ENCODE data around the gene CDH23. TPM values are rescaled to one million over a fixed set of nuclear protein-coding genes. Genes with fewer than 3 reads are reported as not detected.

Gene CDH23
- total and polyA plus RNA-seq, 2 experiments from 2014 or later = 0.30 to 1.5 TPM

- H3K4me1 ChIP-seq (ENCODE audit: insufficient read depth) = no peaks in the 10 kb centered on the region
- H3K4me2 ChIP-seq = no peak overlapping the region
- H3K27me3 ChIP-seq = no peaks in the 10 kb centered on the region
- H3K79me2 ChIP-seq = no peaks in the 10 kb centered on the region
- H4K20me1 ChIP-seq (ENCODE audit: insufficient read depth, poor library complexity, severe bottlenecking) = no peaks in the 10 kb centered on the region
- DNase-seq (ENCODE audit: low spot score) = no peak
- no peaks in the 10 kb centered on the region for H3K36me3 ChIP-seq (replicated peaks; ENCODE audit: insufficient read depth, low read depth)
- no peak overlapping the region for H3K27ac ChIP-seq
- H3K9me2 ChIP-seq (replicated peaks; ENCODE audit: insufficient read depth) = no peaks in the 10 kb centered on the region
- TF ChIP-seq CTCF (IDR thresholded peaks at IDR 0.05; ENCODE audit: poor library complexity) (no peak), EZH2 (IDR thresholded peaks at IDR 0.05; ENCODE audit: borderline replicate concordance) (no peak), EZH2phosphoT487 (IDR thresholded peaks at IDR 0.05; ENCODE audit: low read depth, severe bottlenecking, unreplicated experiment) (no peak)
- H2AFZ ChIP-seq = no peak overlapping the region
- no peaks in the 10 kb centered on the region for H3K9me3 ChIP-seq (ENCODE audit: low read depth)
- no peak overlapping the region for H3K4me3 ChIP-seq
- 91% methylated on average over 16 of the region's 17 CpGs for WGBS (ENCODE audit: low lambda C conversion rate, missing lambda C conversion rate)
These were observed 387.4 kb downstream of the CDH23 start for GRCh38 chr10:71783917-71784678.

GRCh38 chr10:71784679-71785272 lies 388.1 kb downstream of the CDH23 start:
- no peaks in the 10 kb centered on the region for H3K27me3 ChIP-seq
- H4K20me1 ChIP-seq (ENCODE audit: insufficient read depth, poor library complexity, severe bottlenecking) = no peaks in the 10 kb centered on the region
- H3K27ac ChIP-seq = no peak overlapping the region
- no peak overlapping the region for H3K4me2 ChIP-seq
- 91% methylated on average over 18 of the region's 18 CpGs for WGBS (ENCODE audit: low lambda C conversion rate, missing lambda C conversion rate)
- TF ChIP-seq EZH2 (IDR thresholded peaks at IDR 0.05; ENCODE audit: borderline replicate concordance) (no peak), EZH2phosphoT487 (IDR thresholded peaks at IDR 0.05; ENCODE audit: low read depth, severe bottlenecking, unreplicated experiment) (no peak), CTCF (IDR thresholded peaks at IDR 0.05; ENCODE audit: poor library complexity) (no peak)
- no peak overlapping the region for H2AFZ ChIP-seq
- no peaks in the 10 kb centered on the region for H3K36me3 ChIP-seq (replicated peaks; ENCODE audit: insufficient read depth, low read depth)
- no peaks in the 10 kb centered on the region for H3K9me3 ChIP-seq (ENCODE audit: low read depth)
- no peak for DNase-seq (ENCODE audit: low spot score)
- H3K4me1 ChIP-seq (ENCODE audit: insufficient read depth) = no peaks in the 10 kb centered on the region
- no peak overlapping the region for H3K4me3 ChIP-seq
- no peaks in the 10 kb centered on the region for H3K79me2 ChIP-seq
- no peaks in the 10 kb centered on the region for H3K9me2 ChIP-seq (replicated peaks; ENCODE audit: insufficient read depth)

DNA sequence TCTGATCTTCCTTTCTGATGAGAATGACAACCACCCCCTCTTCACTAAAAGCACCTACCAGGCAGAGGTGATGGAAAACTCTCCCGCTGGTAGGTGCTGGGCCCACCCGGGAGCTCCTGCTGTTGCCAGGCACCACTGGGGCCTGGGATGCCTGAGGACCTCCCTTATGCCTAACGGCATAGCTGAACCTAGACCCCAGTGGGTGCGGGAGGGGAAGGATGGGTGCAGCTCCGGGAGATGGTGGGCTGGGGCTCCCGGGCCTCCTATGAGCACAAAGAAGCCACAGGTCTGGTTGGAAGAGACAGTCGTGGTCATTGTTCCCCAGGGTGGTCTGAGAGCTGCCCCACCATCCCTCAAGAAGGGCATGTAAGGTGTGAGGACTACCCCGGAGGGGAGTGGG lies 392.2 kb downstream of the CDH23 start:
- Histone ChIP-seq H3K36me3 (replicated peaks; ENCODE audit: insufficient read depth, low read depth) (no peaks in the 10 kb centered on the region), H3K4me3 (no peak overlapping the region), H3K27ac (no peak overlapping the region), H3K9me2 (replicated peaks; ENCODE audit: insufficient read depth) (no peaks in the 10 kb centered on the region), H3K79me2 (no peaks in the 10 kb centered on the region), H2AFZ (no peak overlapping the region), H4K20me1 (ENCODE audit: insufficient read depth, poor library complexity, severe bottlenecking) (no peaks in the 10 kb centered on the region), H3K27me3 (no peaks in the 10 kb centered on the region), H3K9me3 (ENCODE audit: low read depth) (no peaks in the 10 kb centered on the region), H3K4me1 (ENCODE audit: insufficient read depth) (no peaks in the 10 kb centered on the region), H3K4me2 (no peak overlapping the region)
- 84% methylated on average over 8 of the region's 8 CpGs for WGBS (ENCODE audit: low lambda C conversion rate, missing lambda C conversion rate)
- DNase-seq (ENCODE audit: low spot score) = no peak
- TF ChIP-seq EZH2phosphoT487 (IDR thresholded peaks at IDR 0.05; ENCODE audit: low read depth, severe bottlenecking, unreplicated experiment) (no peak), EZH2 (IDR thresholded peaks at IDR 0.05; ENCODE audit: borderline replicate concordance) (no peak), CTCF (IDR thresholded peaks at IDR 0.05; ENCODE audit: poor library complexity) (no peak)
